A549 (cell line): Measurements from ENCODE around the gene RBM44. TPM values are rescaled to one million over a fixed set of nuclear protein-coding genes. Genes with fewer than 3 reads are reported as not detected.

Source experiments
- ATAC-seq, 2 experiments: fragments of 200-7000 bp in 1 of 2; fragments of >200 bp in 1 of 2; cut with Nextera tagmentation in 1 of 2; cut with Tn5 transposase in 1 of 2; 3 replicates each; pipeline versions ENCODE4 v1.8.0 to v1.9.1; 2018 to 2020; ENCODE audit warnings: mild to moderate bottlenecking in 1 of 2, moderate library complexity in 1 of 2
- CTCF ChIA-PET: fragments of 300-600 bp; sonication (Branson Sonifier 250); formaldehyde crosslinking; extraction: SDS; loops from one replicate; lab custom pipeline; 2021; ENCODE audit warnings: antibody characterized with exemption, inconsistent platforms; lab: Yijun Ruan, JAX
- POLR2A ChIA-PET: fragments of 350-600 bp; formaldehyde crosslinking; extraction: SDS; loops from one replicate; lab custom pipeline; 2021; ENCODE audit warnings: antibody characterized with exemption, inconsistent platforms; lab: Yijun Ruan, JAX
- DNase-seq, 2 experiments: peaks; one replicate each; pipeline versions ENCODE4 v3.0.0 to v3.0.0-alpha.2; 2011 to 2016; ENCODE audit warnings: low read depth in 1 of 2, low spot score in 1 of 2
- FAIRE-seq: peaks from 2 replicates; lab custom pipeline; 2011; peaks lifted over from hg19 to GRCh38; lab: Jason Lieb, UNC
- H3K27ac ChIP-seq, 2 experiments: fragments of >200 bp; sonication (Bioruptor Twin); formaldehyde crosslinking; 3 replicates each; pipeline ENCODE4 v1.5.1; 2016 to 2017
- H3K4me1 ChIP-seq: fragments of >200 bp; sonication (Bioruptor Twin); formaldehyde crosslinking; 3 replicates; pipeline ENCODE4 v1.6.1; 2016
- H3K4me2 ChIP-seq: fragments of >200 bp; sonication (Bioruptor Twin); formaldehyde crosslinking; 3 replicates; pipeline ENCODE4 v1.6.1; 2016
- H3K4me3 ChIP-seq: fragments of >200 bp; sonication (Bioruptor Twin); formaldehyde crosslinking; 3 replicates; pipeline ENCODE4 v1.5.1; 2016
- H3K9me3 ChIP-seq: fragments of >200 bp; sonication (Bioruptor Twin); formaldehyde crosslinking; 3 replicates; pipeline ENCODE4 v1.6.1; 2016
- CBX2 ChIP-seq: fragments of 200-600 bp; sonication (generic); IDR thresholded peaks from 2 replicates; pipeline ENCODE4 v1.6.1; 2016; ENCODE audit warnings: low read depth, mild to moderate bottlenecking, borderline replicate concordance
- CBX8 ChIP-seq: fragments of 200-600 bp; sonication (generic); IDR thresholded peaks from 2 replicates; pipeline ENCODE4 v1.6.1; 2016
- CHD2 ChIP-seq: fragments of 150-350 bp; IDR thresholded peaks from 2 replicates; pipeline ENCODE4 v1.6.1; 2014; ENCODE audit warnings: low read length; ENCODE audit not compliant: partially characterized antibody
- EHMT2 ChIP-seq: fragments of 200-600 bp; sonication (generic); IDR thresholded peaks from 2 replicates; pipeline ENCODE4 v1.6.1; 2016; ENCODE audit warnings: antibody characterized with exemption, low read depth, mild to moderate bottlenecking, moderate library complexity
- FOXS1 ChIP-seq: fragments of 250-450 bp; sonication (Bioruptor Pico); IDR thresholded peaks from 2 replicates; pipeline ENCODE4 v1.5.0; 2020; ENCODE audit warnings: mild to moderate bottlenecking, moderate library complexity
- HMGXB4 ChIP-seq: fragments of 250-450 bp; sonication (Bioruptor Pico); IDR thresholded peaks from 2 replicates; pipeline ENCODE4 v1.5.0; 2021; ENCODE audit warnings: mild to moderate bottlenecking, moderate library complexity, borderline replicate concordance
- HOXA7 ChIP-seq: fragments of 250-450 bp; sonication (Bioruptor Pico); IDR thresholded peaks from 2 replicates; pipeline ENCODE4 v1.5.0; 2020; ENCODE audit warnings: mild to moderate bottlenecking, moderate library complexity
- KDM1A ChIP-seq: fragments of 200-600 bp; sonication (generic); IDR thresholded peaks from 2 replicates; pipeline ENCODE4 v1.6.1; 2016; ENCODE audit warnings: low read depth, mild to moderate bottlenecking
- MAX ChIP-seq: IDR thresholded peaks from 2 replicates; pipeline ENCODE4 v1.6.1; 2012
- MAZ ChIP-seq: fragments of 150-350 bp; IDR thresholded peaks from 2 replicates; pipeline ENCODE4 v1.6.1; 2014; ENCODE audit warnings: antibody characterized with exemption, low read depth, low read length, borderline replicate concordance
- NFE2L2 ChIP-seq: fragments of 150-350 bp; conservative IDR thresholded peaks from 2 replicates; pipeline ENCODE4 v1.6.1; 2014; ENCODE audit warnings: low read length
- PHF8 ChIP-seq: fragments of 200-600 bp; sonication (generic); IDR thresholded peaks from 2 replicates; pipeline ENCODE4 v1.6.1; 2016; ENCODE audit warnings: low read depth, mild to moderate bottlenecking, antibody characterized with exemption, moderate library complexity, borderline replicate concordance
- TP53 ChIP-seq: fragments of 250-450 bp; sonication (Bioruptor Pico); IDR thresholded peaks from 2 replicates; pipeline ENCODE4 v1.5.0; 2021; ENCODE audit warnings: mild to moderate bottlenecking, moderate library complexity
- ZNF302 ChIP-seq: fragments of 250-450 bp; sonication (Bioruptor Pico); IDR thresholded peaks from 2 replicates; pipeline ENCODE4 v1.9.0; 2021; ENCODE audit warnings: inconsistent platforms, mild to moderate bottlenecking, moderate library complexity
- WGBS: methylation state at CpG from one replicate; pipeline ENCODE4 v1.1.6; 2017; ENCODE audit errors: missing lambda C conversion rate; 5-methylcytosine and 5-hydroxymethylcytosine counted together
- polyA plus RNA-seq, 4 experiments: library from polyadenylated mRNA; depleted of rRNA in 3 of 4; stranded (reverse); fragments of >200 nt; fragmentation: RNase III in 1 of 4; extraction: RNeasy Plus Mini Kit Qiagen cat#74134 plus additional on column Dnase treatment in 1 of 4; gene quantifications; 2 replicates in 3 of 4; 3 replicates in 1 of 4; pipeline ENCODE4 v1.2.3, GENCODE V29; 2011 to 2017
- TF ChIP-seq, protein P1 (sequence below): fragments of 200-600 bp; sonication (generic); IDR thresholded peaks from 2 replicates; pipeline ENCODE4 v1.6.1; 2016; ENCODE audit warnings: antibody characterized with exemption, mild to moderate bottlenecking, moderate library complexity
- TF ChIP-seq, protein P2 (sequence below): fragments of 450-650 bp; IDR thresholded peaks from 2 replicates; pipeline ENCODE4 v1.6.1; 2014; ENCODE audit warnings: antibody characterized with exemption
- TF ChIP-seq, protein P3 (sequence below): fragments of 150-350 bp; IDR thresholded peaks from 2 replicates; pipeline ENCODE4 v1.6.1; 2014; ENCODE audit warnings: low read depth, mild to moderate bottlenecking, low read length
- TF ChIP-seq, protein P4 (sequence below): fragments of 250-450 bp; sonication (Bioruptor Pico); IDR thresholded peaks from 2 replicates; pipeline ENCODE4 v1.5.0; 2020; ENCODE audit warnings: low read depth, mild to moderate bottlenecking, moderate library complexity

Gene RBM44
- polyA plus RNA-seq, 2 of the 4 experiments (the other 2 are of a cell fraction) = 0.30 to 0.87 TPM

- FAIRE-seq = no peak
- no peak overlapping the region for H3K27ac ChIP-seq
- no peak overlapping the region for H3K4me3 ChIP-seq
- 91% methylated on average over 10 of the region's 10 CpGs for WGBS
- H3K9me3 ChIP-seq = no peaks in the 10 kb centered on the region
- POLR2A ChIA-PET = no interaction called here
- no peak for DNase-seq
- no peaks in the 10 kb centered on the region for H3K4me1 ChIP-seq
- CTCF ChIA-PET = interaction anchor here (0.8 to 5.2 kb wide), 3 partner anchors 13 to 85 kb away, joined by 3 to 52 read pairs (median 4); no protein-coding TSS in a partner anchor
- TF ChIP-seq NFE2L2 = no peak
- no peak for TF ChIP-seq FOXS1 (CRISPR knock-in tag)
- TF ChIP-seq TP53 (CRISPR knock-in tag) = no peak
- no peak for TF ChIP-seq EHMT2
- no peak for TF ChIP-seq CHD2
- TF ChIP-seq HMGXB4 (CRISPR knock-in tag) = no peak
- no peak for TF ChIP-seq KDM1A
- TF ChIP-seq, protein P1, sequence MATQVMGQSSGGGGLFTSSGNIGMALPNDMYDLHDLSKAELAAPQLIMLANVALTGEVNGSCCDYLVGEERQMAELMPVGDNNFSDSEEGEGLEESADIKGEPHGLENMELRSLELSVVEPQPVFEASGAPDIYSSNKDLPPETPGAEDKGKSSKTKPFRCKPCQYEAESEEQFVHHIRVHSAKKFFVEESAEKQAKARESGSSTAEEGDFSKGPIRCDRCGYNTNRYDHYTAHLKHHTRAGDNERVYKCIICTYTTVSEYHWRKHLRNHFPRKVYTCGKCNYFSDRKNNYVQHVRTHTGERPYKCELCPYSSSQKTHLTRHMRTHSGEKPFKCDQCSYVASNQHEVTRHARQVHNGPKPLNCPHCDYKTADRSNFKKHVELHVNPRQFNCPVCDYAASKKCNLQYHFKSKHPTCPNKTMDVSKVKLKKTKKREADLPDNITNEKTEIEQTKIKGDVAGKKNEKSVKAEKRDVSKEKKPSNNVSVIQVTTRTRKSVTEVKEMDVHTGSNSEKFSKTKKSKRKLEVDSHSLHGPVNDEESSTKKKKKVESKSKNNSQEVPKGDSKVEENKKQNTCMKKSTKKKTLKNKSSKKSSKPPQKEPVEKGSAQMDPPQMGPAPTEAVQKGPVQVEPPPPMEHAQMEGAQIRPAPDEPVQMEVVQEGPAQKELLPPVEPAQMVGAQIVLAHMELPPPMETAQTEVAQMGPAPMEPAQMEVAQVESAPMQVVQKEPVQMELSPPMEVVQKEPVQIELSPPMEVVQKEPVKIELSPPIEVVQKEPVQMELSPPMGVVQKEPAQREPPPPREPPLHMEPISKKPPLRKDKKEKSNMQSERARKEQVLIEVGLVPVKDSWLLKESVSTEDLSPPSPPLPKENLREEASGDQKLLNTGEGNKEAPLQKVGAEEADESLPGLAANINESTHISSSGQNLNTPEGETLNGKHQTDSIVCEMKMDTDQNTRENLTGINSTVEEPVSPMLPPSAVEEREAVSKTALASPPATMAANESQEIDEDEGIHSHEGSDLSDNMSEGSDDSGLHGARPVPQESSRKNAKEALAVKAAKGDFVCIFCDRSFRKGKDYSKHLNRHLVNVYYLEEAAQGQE = no peak
- TF ChIP-seq, protein P2, sequence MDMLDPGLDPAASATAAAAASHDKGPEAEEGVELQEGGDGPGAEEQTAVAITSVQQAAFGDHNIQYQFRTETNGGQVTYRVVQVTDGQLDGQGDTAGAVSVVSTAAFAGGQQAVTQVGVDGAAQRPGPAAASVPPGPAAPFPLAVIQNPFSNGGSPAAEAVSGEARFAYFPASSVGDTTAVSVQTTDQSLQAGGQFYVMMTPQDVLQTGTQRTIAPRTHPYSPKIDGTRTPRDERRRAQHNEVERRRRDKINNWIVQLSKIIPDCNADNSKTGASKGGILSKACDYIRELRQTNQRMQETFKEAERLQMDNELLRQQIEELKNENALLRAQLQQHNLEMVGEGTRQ = no peak
- TF ChIP-seq, protein P3, sequence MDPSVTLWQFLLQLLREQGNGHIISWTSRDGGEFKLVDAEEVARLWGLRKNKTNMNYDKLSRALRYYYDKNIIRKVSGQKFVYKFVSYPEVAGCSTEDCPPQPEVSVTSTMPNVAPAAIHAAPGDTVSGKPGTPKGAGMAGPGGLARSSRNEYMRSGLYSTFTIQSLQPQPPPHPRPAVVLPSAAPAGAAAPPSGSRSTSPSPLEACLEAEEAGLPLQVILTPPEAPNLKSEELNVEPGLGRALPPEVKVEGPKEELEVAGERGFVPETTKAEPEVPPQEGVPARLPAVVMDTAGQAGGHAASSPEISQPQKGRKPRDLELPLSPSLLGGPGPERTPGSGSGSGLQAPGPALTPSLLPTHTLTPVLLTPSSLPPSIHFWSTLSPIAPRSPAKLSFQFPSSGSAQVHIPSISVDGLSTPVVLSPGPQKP = no peak
- no peak for ATAC-seq
- no peak overlapping the region for H3K4me2 ChIP-seq
Observed at GRCh38 chr2:237758185-237758584, 40.4 kb upstream of the RBM44 start.

- no peak for ATAC-seq
- CTCF ChIA-PET = interaction anchor here (0.8 to 3.6 kb wide), 4 partner anchors 14 to 500 kb away, joined by 3 to 13 read pairs (median 4); no protein-coding TSS in a partner anchor
- 95% methylated on average over 10 of the region's 10 CpGs for WGBS
Observed at GRCh38 chr2:237759176-237759575, 39.4 kb upstream of the RBM44 start.

More at GRCh38 chr2:237759176-237759575, 39.4 kb upstream of the RBM44 start:
- H3K4me1 ChIP-seq = no peaks in the 10 kb centered on the region
- H3K4me3 ChIP-seq = no peak overlapping the region
- POLR2A ChIA-PET = no interaction called here
- DNase-seq (no peak), FAIRE-seq (no peak)
- H3K27ac ChIP-seq = no peak overlapping the region
- H3K9me3 ChIP-seq = no peaks in the 10 kb centered on the region
- TF ChIP-seq TP53 (CRISPR knock-in tag) (no peak), ZNF302 (CRISPR knock-in tag) (no peak), MAZ (no peak), HOXA7 (CRISPR knock-in tag) (no peak), PHF8 (no peak), MAX (no peak), CBX8 (no peak), KDM1A (no peak), CHD2 (no peak), CBX2 (no peak)
- TF ChIP-seq, protein P4, sequence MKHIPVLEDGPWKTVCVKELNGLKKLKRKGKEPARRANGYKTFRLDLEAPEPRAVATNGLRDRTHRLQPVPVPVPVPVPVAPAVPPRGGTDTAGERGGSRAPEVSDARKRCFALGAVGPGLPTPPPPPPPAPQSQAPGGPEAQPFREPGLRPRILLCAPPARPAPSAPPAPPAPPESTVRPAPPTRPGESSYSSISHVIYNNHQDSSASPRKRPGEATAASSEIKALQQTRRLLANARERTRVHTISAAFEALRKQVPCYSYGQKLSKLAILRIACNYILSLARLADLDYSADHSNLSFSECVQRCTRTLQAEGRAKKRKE (CRISPR knock-in tag) = no peak
- H3K4me2 ChIP-seq = no peak overlapping the region
